ENCODE data around the gene TAF13. TPM values are rescaled to one million over a fixed set of nuclear protein-coding genes. Genes with fewer than 3 reads are reported as not detected.

TAF13 gene
- total and polyA plus RNA-seq, 9 of the 15 experiments (the other 6 are each of a cell fraction or from before 2014, with no cell fraction given): 14.9 to 77.2 (median 38.7) TPM

DNA sequence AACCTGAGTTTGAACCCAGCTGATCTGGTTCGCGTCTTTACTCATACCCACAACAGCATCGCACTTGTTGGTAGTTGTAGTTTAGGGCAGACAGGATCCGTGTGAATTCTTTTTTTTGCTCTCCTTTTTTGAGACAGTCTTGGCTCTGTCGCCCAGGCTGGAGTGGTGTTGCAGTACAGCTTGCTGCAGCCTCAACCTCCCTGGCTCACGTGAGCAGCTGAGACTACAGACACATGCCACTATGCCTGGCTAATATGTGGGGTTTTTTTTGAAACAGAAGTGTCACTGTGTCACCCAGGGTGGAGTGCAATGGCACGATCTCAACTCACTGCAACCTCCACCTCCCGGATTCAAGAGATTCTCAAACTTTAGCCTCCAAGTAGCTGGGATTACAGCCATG lies 7.9 kb downstream of the TAF13 start (continued):
- TF ChIP-seq, protein P1, sequence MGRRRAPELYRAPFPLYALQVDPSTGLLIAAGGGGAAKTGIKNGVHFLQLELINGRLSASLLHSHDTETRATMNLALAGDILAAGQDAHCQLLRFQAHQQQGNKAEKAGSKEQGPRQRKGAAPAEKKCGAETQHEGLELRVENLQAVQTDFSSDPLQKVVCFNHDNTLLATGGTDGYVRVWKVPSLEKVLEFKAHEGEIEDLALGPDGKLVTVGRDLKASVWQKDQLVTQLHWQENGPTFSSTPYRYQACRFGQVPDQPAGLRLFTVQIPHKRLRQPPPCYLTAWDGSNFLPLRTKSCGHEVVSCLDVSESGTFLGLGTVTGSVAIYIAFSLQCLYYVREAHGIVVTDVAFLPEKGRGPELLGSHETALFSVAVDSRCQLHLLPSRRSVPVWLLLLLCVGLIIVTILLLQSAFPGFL (CRISPR knock-in tag; IDR thresholded peaks at IDR 0.05): no peak
- no peak for TF ChIP-seq ZKSCAN8 (CRISPR knock-in tag; IDR thresholded peaks at IDR 0.05)
- TF ChIP-seq ARID2 (IDR thresholded peaks at IDR 0.05): no peak
- no peak for TF ChIP-seq NFATC3 (IDR thresholded peaks at IDR 0.05)
- no peak for TF ChIP-seq MTA2 (IDR thresholded peaks at IDR 0.05; ENCODE audit: low read depth)
- no peak for TF ChIP-seq ZNF311 (CRISPR knock-in tag; IDR thresholded peaks at IDR 0.05)
- no peak for TF ChIP-seq KLF10 (CRISPR knock-in tag; IDR thresholded peaks at IDR 0.05)

DNA sequence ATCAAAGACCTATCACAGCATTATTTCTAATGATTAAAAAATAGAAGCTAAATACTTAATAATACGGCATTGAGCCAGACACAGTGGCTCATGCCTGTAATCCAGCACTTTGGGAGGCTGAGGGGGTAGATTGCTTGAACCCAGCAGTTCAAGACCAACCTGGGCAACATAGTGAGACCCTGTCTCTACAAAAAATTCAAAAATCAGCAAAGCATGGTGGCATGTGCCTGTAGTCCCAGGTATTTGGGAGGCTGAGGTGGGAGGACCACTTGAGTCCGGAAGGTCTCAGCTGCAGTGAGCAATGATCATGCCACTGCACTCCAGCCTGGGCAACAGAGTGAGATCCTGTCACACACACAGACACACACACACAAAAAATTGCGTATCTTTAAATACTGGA lies 10.7 kb downstream of the TAF13 start:
- in situ Hi-C loops (cut with MboI) (no loop called here), intact Hi-C loops (cut with micrococcal nuclease) (no loop called here)
- H3K36me3 ChIP-seq (ENCODE audit: control insufficient read depth, insufficient read depth, low read length): peaks cover 59% of the 10 kb centered on the region; the same call in 2 of the 3 replicates
- H3K27me3 ChIP-seq (ENCODE audit: control insufficient read depth in 2 of 2, insufficient read depth in 2 of 2, low read length in 2 of 2): no peaks in the 10 kb centered on the region
- no TSS peak for BruUV-seq (replicated peaks)
- H3K9me1 ChIP-seq (ENCODE audit: control insufficient read depth, insufficient read depth, low read length): no peaks in the 10 kb centered on the region
- no peaks in the 10 kb centered on the region for H4K20me1 ChIP-seq (replicated peaks; ENCODE audit: control insufficient read depth, insufficient read depth, low read length)
- WGBS (ENCODE audit: insufficient coverage, low coverage, missing lambda C conversion rate): 98% methylated on average over 3 of the region's 3 CpGs
- DNase-seq (ENCODE audit: extremely low read depth in 1 of 4, low spot score in 3 of 4) (no peak), FAIRE-seq (no peak), ATAC-seq (no peak)
- no peaks in the 10 kb centered on the region for H3K9me3 ChIP-seq (replicated peaks; ENCODE audit: control insufficient read depth, insufficient read depth, low read depth, low read length)
- no peak overlapping the region for H3K27ac ChIP-seq (ENCODE audit: extremely low read depth, low read depth, low read length)
- no peaks in the 10 kb centered on the region for H3K4me1 ChIP-seq (replicated peaks in 1 of 2; ENCODE audit: control insufficient read depth in 2 of 2, insufficient read depth in 2 of 2, low read length in 2 of 2)
- CTCF ChIA-PET (ENCODE audit: low intra/inter-chr PET ratio): no interaction called here
- POLR2A ChIA-PET: no interaction called here
- no peak overlapping the region for H2AFZ ChIP-seq (ENCODE audit: low read depth, low read length)
- no peak overlapping the region for H3K4me3 ChIP-seq
- H3K9ac ChIP-seq (ENCODE audit: insufficient read depth in 1 of 2, low read depth in 2 of 2, low read length in 2 of 2): no peak overlapping the region
- H3K4me2 ChIP-seq (ENCODE audit: insufficient read depth, low read length): no peak overlapping the region
- TF ChIP-seq ZNF184 (CRISPR knock-in tag; IDR thresholded peaks at IDR 0.05): no peak
- peak; percentile 74 for TF ChIP-seq ZNF121 (CRISPR knock-in tag; conservative IDR thresholded peaks at IDR 0.05)
- TF ChIP-seq GTF2E2 (tag; IDR thresholded peaks at IDR 0.05): no peak
- TF ChIP-seq ZNF232 (CRISPR knock-in tag; IDR thresholded peaks at IDR 0.05): no peak
- no peak for TF ChIP-seq CEBPB (tag; IDR thresholded peaks at IDR 0.05)
- peaks cover 2% of the 10 kb centered on the region; the same call in 1 of the 3 replicates for H3K79me2 ChIP-seq (ENCODE audit: control insufficient read depth, insufficient read depth, low read length)
